Endometrial microvascular endothelial cells (primary cell): ENCODE results near the gene LINGO1. TPM values are rescaled to one million over a fixed set of nuclear protein-coding genes. Genes with fewer than 3 reads are reported as not detected.

Source experiments
- in situ Hi-C: cut with HindIII; loops from 2 replicates; pipeline ENCODE4 v1.10.0; 2017; ENCODE audit warnings: low sequenced_read_pairs, low pct_unique_long_range_greater_than_20kb; ENCODE audit errors: inconsistent ontology term
- total RNA-seq: library from RNA; depleted of rRNA; stranded (reverse); fragments of >200 nt; gene quantifications from one replicate; pipeline ENCODE4 v1.2.3, GENCODE V29; 2015; ENCODE audit errors: inconsistent ontology term

Gene LINGO1, protein sequence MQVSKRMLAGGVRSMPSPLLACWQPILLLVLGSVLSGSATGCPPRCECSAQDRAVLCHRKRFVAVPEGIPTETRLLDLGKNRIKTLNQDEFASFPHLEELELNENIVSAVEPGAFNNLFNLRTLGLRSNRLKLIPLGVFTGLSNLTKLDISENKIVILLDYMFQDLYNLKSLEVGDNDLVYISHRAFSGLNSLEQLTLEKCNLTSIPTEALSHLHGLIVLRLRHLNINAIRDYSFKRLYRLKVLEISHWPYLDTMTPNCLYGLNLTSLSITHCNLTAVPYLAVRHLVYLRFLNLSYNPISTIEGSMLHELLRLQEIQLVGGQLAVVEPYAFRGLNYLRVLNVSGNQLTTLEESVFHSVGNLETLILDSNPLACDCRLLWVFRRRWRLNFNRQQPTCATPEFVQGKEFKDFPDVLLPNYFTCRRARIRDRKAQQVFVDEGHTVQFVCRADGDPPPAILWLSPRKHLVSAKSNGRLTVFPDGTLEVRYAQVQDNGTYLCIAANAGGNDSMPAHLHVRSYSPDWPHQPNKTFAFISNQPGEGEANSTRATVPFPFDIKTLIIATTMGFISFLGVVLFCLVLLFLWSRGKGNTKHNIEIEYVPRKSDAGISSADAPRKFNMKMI
- not detected for total RNA-seq

DNA sequence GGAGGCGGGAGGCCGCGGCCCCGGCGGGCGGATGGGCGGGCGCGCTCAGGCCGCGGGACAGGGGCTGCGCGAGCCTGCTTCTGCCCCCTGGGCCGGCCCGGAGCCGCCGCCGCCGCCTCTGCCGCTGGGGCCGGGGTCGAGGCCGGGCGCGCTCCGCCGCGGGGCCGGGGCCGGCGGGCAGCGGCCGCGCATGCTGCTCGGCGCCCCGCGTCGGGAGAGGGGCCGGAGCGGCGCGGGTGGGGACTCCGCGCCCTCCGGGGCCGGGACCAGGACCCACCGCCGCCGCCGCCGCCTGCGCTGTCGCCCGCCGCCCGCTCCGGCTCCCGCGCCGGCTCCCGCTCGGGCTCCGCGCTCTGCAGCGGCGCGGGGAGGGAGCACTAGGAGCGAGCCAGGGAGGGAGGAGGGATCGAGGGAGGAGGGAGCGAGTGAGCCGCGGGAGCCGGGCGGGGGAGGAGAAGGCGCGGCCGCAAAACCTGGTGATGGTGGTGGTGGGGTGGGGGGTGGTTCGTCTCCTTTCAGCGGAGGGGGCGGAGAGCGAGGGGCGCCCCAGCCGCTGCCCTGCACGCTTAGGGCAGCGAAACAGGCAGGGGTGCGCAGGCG lies at the start of gene LINGO1:
Gene LINGO1 (minus strand): TSS at position 379 of the 600 bp plus-strand sequence. CDS start 597 bp downstream, outside the sequence.
- in situ Hi-C loops = no loop called here

DNA sequence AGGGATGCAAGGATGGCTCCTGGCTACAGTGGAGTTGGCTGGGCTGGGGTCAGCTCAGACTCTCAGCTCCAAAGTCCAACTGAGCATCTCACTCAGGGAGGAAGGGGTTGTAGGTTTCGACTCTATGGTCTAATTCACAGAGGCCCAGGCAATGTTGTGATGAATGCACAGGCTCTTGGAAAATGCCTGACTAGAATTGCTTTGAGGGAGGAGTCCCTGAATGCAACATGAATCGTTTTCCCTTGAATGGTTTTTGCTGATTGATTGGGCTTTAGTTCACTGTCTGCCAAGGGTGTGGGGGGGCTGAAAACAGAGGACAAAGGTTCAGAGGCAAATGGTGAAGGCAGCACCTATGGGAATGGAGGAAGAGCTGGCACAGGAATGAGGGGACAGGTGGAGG lies 48.6 kb upstream of the LINGO1 start:
- in situ Hi-C loops = no loop called here

DNA sequence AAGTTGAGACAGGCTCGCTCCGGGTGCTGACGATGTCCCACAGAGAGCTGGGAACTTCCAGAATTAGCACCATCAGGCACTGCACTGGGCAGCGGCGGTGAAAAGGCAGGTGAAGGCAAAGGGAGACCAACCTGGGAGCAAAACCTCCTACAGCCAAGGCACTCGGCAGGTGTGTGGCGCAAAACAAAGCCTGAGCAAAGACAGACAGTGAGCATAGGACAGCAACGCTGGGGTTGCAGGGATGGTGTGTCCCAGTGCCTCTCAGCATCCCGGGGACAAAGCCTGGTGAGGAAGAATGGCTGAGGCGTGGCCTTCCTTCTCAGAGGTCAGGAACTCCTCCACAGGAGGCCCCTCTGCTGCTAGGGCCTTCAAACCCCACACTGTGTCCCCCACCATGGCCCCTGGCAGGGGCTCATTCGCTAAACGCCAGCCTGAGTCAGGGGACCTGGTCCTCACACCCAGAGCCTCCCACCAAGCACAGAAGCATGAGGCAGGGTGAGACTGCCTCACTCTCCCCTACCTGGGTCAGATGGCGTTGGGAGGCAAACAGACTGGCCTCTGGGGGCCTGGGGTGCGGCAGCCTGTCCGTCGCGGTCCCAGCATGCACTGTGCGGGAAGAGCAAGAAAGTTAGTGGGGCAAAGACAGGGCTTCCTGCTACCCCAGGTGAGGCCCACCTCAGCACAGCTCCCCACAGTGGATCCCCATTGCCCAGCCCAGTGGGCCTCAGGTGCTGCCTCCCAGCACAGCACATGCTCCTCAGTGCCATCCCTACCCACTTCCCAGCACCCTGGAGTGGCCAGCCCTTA lies 44.1 kb upstream of the LINGO1 start:
- in situ Hi-C loops = no loop called here

DNA sequence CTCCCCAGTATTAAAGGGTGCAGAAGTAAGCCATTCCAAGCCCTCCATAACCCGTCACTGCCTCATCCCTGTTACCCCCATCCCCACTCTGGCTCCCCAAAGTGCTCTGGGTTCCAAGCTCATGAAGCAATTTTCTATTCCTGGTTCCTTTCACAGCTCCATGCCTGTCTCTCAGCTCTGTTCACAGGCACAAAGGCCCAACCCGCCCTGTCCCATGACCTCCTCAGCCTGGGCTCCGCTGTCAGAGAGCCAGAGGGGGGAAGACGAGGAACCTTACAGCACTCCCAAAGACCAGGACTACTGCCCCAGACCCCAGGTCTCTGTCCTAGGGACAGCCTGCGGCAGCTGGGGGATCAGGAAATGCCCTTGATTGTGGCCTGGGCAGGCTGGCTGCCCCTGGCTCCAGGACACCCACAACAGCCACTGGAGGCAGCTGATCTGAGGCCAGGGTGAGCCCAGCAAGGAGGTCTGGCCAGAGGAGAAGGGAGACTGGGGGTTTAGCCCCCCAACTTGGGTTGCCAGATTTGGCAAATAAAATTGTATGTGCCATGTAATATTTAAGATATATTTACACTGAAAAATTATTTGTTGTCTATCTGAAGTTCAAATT lies 43.2 kb upstream of the LINGO1 start:
- in situ Hi-C loops = no loop called here

DNA sequence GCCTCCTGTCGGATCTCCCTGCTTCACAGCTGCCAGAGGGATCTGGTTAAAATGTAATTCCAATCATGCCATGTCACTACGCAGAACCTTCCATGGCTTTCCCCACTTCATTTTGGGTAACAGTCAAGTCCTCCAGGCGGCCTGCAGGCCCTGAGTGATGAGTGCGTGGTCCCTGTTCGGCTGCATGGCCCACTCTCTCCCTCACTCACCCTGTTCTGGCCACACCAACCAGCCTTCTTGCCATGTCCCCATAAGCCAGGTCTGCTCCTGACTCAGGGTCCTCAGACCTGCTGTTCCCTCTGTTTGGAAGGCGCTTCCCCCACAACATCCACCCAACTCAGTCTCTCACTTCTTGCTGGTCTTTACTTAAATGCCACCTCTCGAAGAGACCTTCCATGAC lies 41.6 kb upstream of the LINGO1 start:
- in situ Hi-C loops = no loop called here

DNA sequence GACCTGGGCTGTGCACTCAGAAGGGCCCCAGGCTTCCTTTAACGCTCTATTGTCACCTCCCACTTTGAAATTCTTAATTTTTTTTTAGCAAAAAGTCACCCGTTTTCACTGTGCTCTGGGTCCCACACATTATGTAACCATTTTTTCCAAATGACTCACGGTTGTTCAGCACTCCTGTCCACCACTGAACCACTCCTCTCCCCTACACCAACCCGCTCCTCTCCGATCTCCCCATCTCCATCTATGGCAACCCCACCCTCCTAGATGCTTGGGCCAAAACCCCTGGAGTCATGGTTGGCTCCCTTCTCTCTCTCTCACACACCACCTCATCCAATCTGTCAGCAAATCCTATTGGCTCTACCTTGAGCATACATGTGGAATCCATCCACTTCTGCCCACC lies 41.2 kb upstream of the LINGO1 start:
- in situ Hi-C loops = no loop called here

DNA sequence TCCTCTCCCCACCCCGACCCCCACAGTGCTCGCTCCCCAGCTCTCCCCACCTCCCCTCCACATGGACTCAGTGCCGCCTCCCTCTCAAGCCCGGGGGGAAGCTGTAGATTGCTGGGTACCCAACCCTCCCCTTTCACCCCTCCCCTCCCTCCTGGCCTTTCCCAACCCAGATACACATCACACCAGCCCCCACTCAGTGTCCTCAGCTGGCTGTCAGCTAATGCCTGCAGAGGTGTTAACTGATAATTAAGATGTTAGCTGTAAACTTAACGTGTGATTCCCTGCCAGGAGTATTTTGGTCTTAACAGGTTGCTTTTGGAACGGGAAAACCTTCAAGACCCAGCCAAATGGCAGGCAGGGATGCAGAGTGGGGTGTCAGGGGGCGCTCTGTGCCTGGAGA lies 39.4 kb upstream of the LINGO1 start:
- in situ Hi-C loops = no loop called here

DNA sequence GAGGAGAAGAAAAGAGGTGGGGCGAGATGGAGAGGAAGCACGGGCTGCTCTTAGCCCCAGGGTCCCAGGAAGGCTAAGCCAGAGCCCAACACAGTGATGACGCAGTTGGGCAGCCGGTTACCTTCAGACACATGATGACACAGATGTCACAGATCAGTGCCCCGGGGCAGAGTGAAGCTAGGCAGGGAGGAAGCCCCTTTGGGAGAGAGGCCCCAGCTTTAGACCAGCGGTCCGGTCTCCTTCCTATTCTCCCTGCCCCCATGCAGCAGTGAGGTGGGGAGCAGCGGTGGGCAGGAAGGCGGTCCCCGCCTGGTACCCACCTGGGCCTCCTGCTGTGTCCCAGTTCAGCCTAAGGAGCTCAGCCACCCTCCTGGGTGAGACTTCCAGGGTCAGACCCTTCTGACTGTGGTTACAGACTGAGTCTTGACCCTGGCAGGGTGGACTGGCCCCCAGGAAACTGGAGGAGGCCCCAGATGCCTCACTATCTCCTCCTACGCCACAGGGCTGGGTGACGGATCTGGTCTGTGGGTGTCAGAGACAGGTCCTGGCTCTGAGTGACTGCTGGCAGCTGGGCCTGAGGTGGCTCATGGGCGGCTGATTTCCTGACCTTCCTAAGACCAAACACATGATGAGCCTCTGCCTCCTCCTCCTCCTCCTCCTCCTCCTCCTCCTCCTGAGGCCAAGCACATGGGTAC lies 38.8 kb upstream of the LINGO1 start:
- in situ Hi-C loops = no loop called here

DNA sequence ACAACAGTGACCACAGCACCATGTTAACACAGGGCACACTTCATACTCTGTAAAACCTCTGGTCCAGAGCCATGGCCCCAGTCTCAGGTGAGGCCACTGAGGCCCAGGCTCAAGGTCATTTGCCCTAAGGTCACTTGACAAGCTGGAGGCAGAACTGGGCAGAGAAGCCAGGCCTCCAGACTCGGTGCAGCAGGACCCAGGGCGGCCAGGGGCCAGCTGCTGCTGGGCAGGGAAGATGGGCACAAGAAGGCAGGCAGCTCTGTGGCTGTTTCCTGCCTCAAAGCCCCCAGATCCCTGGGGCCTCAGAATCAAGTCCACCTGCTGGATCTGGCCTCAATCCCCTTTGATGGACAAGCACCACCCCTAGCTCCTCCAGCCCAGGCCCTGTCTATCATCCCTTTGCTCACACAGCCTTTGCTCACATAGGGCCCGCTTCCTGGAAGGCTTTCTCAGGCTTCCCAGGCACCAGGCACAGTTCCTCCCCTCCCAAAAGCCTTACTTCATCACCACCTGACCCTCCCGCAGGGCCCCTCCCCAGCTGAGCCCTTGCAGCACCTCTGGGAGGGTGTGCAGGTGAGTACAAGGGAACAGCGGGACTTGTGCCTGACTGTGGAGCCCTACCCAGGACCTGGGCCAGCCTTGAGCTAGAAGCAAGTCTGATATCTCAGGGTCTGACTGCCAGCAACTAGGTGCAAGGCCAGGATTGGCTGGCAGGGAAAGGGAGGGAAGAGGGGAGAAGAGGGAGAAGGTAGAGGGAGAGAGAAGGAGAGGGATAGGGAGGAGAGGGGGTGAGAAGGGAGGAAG lies 38.0 kb upstream of the LINGO1 start:
- in situ Hi-C loops = no loop called here

DNA sequence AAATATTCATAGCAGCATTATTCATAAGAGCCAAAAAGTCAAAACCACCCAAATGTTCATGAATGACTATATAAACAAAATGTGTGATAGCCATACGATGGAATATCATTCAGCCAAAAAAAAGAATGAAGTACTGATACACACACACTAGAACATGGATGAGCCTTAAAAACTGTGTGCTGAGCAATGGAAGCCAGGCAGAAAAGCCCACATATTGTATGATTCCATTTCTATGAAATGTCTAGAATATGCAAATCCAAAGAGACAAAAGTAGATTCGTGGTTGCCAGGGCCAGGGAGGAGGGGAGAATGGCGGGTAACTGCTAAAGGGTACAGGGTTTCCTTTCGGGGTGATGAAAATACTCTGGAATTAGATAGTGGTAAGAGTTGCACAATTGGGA lies 37.2 kb upstream of the LINGO1 start:
- in situ Hi-C loops = no loop called here

DNA sequence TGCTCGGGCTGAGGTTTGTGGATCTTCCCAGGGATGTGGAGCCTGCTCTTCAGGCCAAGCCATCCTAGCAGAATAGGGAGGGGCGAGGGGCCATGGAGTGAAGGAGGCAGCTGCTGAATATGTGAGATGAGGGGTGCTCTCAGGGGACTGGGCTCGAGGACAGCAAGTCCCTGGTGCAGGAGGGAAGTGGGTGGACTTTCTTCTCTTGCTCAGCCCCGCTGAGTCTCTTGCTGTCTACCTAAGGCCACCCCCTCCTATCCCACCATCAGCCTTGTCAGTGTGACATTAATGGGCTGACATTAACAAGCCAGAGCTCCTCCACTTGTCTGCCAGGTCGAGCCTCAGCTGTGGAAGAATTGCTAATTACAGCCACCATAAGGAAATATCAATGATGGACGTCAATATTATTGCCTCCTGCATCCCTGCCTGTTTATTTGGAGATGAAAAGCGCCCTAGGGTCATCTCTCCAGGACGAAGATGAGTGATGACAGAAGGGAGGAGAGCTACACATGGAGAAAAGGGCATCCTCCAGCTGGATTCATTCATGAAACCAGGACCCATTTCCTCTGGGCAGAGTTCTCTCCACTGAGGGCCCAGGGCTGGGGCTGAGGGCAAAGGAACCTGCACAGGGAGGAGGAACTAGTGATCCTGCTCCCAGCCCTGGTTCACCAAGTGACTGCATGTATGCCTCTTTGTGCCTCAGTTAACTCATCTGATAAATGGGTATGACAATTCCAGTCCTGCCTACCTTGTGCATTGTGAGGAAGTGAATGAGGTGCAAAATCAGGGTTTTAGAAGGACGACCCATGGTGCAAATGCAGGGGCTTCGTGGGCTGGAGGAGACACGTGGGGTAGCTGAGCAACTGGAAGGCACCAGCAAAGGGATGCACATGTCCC lies 34.9 kb upstream of the LINGO1 start:
- in situ Hi-C loops = no loop called here

DNA sequence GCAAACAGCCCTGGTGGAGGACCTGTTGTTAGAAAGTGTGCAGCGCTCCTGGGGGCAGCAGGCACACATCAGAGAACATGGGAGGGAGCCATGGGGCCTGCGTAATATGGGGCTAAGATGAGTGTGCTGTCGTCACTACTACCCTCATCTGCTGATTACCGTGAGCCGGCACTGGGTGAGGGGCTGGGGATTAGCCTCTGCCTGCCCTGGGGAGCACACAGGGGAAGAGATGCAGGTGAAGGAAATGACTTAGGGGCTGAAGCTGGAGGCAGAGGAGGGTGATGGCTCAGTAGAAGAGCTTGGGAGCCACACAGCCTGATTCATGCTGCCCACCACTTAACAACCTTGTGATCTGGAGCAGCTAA lies 33.6 kb upstream of the LINGO1 start:
- in situ Hi-C loops = no loop called here

DNA sequence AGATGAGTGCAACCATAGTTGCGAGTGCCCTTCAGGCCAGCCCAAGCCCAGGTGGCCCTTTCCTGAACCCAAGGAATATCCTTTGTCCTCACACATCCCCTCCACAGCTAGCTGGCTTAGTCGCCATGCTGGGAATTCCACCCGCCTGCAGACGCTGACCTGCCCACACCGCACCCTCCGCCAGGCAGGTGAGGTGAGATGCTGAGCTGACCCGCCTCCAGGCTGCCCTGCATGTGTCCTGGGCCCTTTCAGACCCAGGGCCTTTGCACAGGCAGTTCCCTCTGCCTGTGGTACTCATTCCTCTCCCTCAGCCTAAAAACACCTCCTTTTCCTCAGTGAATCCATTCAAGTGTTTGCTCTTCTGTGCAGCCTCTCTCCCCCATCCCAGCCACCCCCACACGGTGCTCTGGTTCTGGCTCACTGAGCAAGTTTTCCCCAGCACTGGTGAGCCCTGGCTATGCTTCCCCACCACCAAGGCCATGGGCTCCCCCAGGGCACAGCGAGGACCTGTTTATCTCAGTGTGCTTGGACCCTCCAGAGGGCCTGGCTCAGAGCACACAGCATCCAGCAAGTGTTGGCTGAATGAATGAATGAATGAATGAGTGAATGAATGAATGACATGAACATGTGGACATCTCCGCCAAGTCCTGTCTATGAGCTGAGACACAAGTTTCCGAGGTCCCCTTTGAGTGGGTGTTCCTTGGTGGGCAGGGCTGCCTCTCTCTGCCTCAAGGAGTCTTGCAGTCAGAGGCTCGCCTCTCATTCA lies 33.0 kb upstream of the LINGO1 start:
- in situ Hi-C loops = no loop called here

DNA sequence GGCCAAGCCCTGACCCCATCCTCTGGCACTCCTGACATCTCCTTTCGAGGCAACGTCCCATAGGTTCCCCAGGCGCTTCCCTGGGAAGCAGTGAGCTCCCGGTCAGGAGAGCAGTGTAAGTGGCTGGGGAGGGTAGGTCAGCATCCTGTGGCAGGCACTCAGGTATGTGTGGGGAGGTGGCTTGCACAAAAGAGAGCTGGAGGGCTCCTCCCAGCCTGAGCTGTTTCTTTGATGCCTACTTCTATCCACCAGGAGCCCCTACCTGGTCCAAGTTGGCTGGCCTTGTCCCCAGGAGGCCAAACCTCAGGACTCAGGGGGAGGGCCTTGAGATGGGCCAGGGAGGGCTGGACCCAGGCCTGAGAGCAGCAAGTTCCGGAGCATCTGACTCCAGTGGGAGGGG lies 31.7 kb upstream of the LINGO1 start:
- in situ Hi-C loops = no loop called here

DNA sequence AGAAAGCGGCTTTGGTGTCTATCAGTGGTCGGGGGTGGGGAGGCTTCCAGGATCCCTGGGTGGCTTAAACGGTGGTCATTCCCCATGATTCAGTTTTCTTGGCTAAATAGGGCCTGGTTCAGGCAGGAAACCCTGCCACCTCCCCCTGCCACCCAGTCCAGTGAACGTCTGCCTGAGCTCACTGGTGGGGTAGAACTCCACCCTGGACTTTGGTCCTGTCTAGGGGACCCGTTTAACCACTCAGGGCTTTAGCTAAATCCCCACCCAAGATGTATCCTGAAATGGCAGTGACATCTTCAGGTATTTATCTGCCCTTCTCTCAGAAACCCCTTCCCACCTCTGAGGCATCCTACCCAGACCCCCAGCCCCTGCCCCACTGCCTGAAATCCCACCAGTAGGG lies 30.5 kb upstream of the LINGO1 start:
- in situ Hi-C loops = no loop called here
